Caco-2 (cell line): Measurements from ENCODE around the gene HS3ST4. TPM values are rescaled to one million over a fixed set of nuclear protein-coding genes. Genes with fewer than 3 reads are reported as not detected.

Experiments used
- BruUV-seq: library from RNA; stranded (reverse); fragments of 400-500 nt; replicated peaks from 2 replicates; lab custom pipeline; 2021; lab: Mats Ljungman, UMichigan
- CTCF ChIA-PET: fragments of 300-600 bp; sonication (Branson Sonifier 250); formaldehyde crosslinking; loops from one replicate; lab custom pipeline; 2022; ENCODE audit warnings: antibody characterized with exemption; lab: Charles Lee
- POLR2A ChIA-PET: fragments of 300-600 bp; sonication (Branson Sonifier 250); formaldehyde crosslinking; loops from one replicate; lab custom pipeline; 2022; ENCODE audit warnings: antibody characterized with exemption; lab: Charles Lee
- DNase-seq, 2 experiments: peaks; one replicate each; pipeline versions ENCODE4 v3.0.0 to v3.0.0-alpha.2; 2020 to 2022
- H3K27me3 ChIP-seq: replicated peaks from 2 replicates; pipeline ENCODE4 v1.6.0; 2011; ENCODE audit warnings: low read length; ENCODE audit not compliant: control insufficient read depth, insufficient read depth
- H3K36me3 ChIP-seq: 2 replicates; pipeline ENCODE4 v1.5.1; 2011; ENCODE audit warnings: low read length; ENCODE audit not compliant: control insufficient read depth, insufficient read depth
- H3K4me1 ChIP-seq: fragments of 250-450 bp; sonication (Bioruptor Pico); 2 replicates; pipeline ENCODE4 v1.5.1; 2020; ENCODE audit warnings: mild to moderate bottlenecking
- H3K4me3 ChIP-seq: 2 replicates; pipeline ENCODE4 v1.5.1; 2011; ENCODE audit warnings: low read depth, mild to moderate bottlenecking, control low read depth, low read length
- H3K9me3 ChIP-seq: fragments of 250-450 bp; sonication (Bioruptor Pico); 2 replicates; pipeline ENCODE4 v1.5.1; 2020; ENCODE audit warnings: mild to moderate bottlenecking, moderate library complexity
- H3K27ac Mint-ChIP-seq: one replicate; pipeline ENCODE4 v1.8.0; 2022; ENCODE audit warnings: mixed read lengths; ENCODE audit not compliant: unreplicated experiment
- H3K27me3 Mint-ChIP-seq: one replicate; pipeline ENCODE4 v1.8.0; 2022; ENCODE audit warnings: mixed read lengths; ENCODE audit not compliant: insufficient read depth, unreplicated experiment
- H3K36me3 Mint-ChIP-seq: one replicate; pipeline ENCODE4 v1.8.0; 2022; ENCODE audit warnings: mild to moderate bottlenecking, mixed read lengths; ENCODE audit not compliant: insufficient read depth, unreplicated experiment
- H3K4me1 Mint-ChIP-seq: one replicate; pipeline ENCODE4 v1.8.0; 2022; ENCODE audit warnings: low read depth, mixed read lengths; ENCODE audit not compliant: unreplicated experiment
- H3K4me3 Mint-ChIP-seq: one replicate; pipeline ENCODE4 v1.8.0; 2022; ENCODE audit warnings: mild to moderate bottlenecking, moderate library complexity, mixed read lengths; ENCODE audit not compliant: unreplicated experiment
- H3K9me3 Mint-ChIP-seq: one replicate; pipeline ENCODE4 v1.8.0; 2022; ENCODE audit warnings: mixed read lengths; ENCODE audit not compliant: unreplicated experiment
- CTCF ChIP-seq, 2 experiments: fragments of 200-600 bp in 1 of 2; IDR thresholded peaks; 1 replicate in 1 of 2; 2 replicates in 1 of 2; pipeline versions ENCODE4 v1.5.1 to v1.8.0; 2011 to 2022; ENCODE audit warnings: antibody characterized with exemption in 1 of 2, control low read depth in 1 of 2, inconsistent platforms in 1 of 2, low read depth in 1 of 2, low read length in 1 of 2, mild to moderate bottlenecking in 1 of 2, moderate library complexity in 1 of 2; ENCODE audit not compliant: insufficient read depth in 1 of 2, severe bottlenecking in 1 of 2, unreplicated experiment in 1 of 2
- intact Hi-C: fragments of 100-400 bp; cut with micrococcal nuclease; formaldehyde crosslinking; loops from one replicate; pipeline ENCODE4 v1.10.0; 2022; ENCODE audit not compliant: unreplicated experiment
- total RNA-seq: library from RNA; stranded (reverse); gene quantifications from 2 replicates; pipeline ENCODE4 v1.2.3, GENCODE V29; 2022

Gene HS3ST4
- total RNA-seq, 1 experiment from 2014 or later: 0.11 TPM

- Histone ChIP-seq H3K36me3 (no peaks in the 10 kb centered on the region), H3K27me3 (no peaks in the 10 kb centered on the region), H3K4me1 (no peaks in the 10 kb centered on the region), H3K4me3 (no peak overlapping the region), H3K9me3 (no peaks in the 10 kb centered on the region)
- H3K27ac Mint-ChIP-seq: no peak overlapping the region
- peaks cover 24% of the 10 kb centered on the region for H3K9me3 Mint-ChIP-seq
- intact Hi-C loops: no loop called here
- no peaks in the 10 kb centered on the region for H3K4me1 Mint-ChIP-seq
- TF ChIP-seq CTCF (IDR thresholded peaks at IDR 0.05; ENCODE audit: insufficient read depth in 1 of 2, low read depth in 1 of 2, low read length in 1 of 2, severe bottlenecking in 1 of 2, unreplicated experiment in 1 of 2): no peak
- DNase-seq: no peak
- ChIA-PET CTCF (no interaction called here), POLR2A (no interaction called here)
- H3K36me3 Mint-ChIP-seq: no peaks in the 10 kb centered on the region
- H3K27me3 Mint-ChIP-seq: peaks cover 4% of the 10 kb centered on the region
- no TSS peak for BruUV-seq
- no peak overlapping the region for H3K4me3 Mint-ChIP-seq
Observed at GRCh38 chr16:26016989-26017388, 325.2 kb downstream of the HS3ST4 start.

- no peaks in the 10 kb centered on the region for H3K36me3 ChIP-seq
- H3K9me3 ChIP-seq: no peaks in the 10 kb centered on the region
- H3K4me1 ChIP-seq: no peaks in the 10 kb centered on the region
- Mint-ChIP-seq H3K4me1 (no peaks in the 10 kb centered on the region), H3K4me3 (no peak overlapping the region), H3K36me3 (no peaks in the 10 kb centered on the region), H3K27ac (no peak overlapping the region), H3K27me3 (peaks cover 4% of the 10 kb centered on the region), H3K9me3 (peaks cover 15% of the 10 kb centered on the region)
- ChIA-PET CTCF (no interaction called here), POLR2A (interaction anchor here (0.6 kb wide), 1 partner anchor 638 kb away, joined by 5 read pairs; no protein-coding TSS in a partner anchor)
- BruUV-seq: no TSS peak
- DNase-seq: no peak
- no peaks in the 10 kb centered on the region for H3K27me3 ChIP-seq
- no peak overlapping the region for H3K4me3 ChIP-seq
- no peak for TF ChIP-seq CTCF (IDR thresholded peaks at IDR 0.05; ENCODE audit: insufficient read depth in 1 of 2, low read depth in 1 of 2, low read length in 1 of 2, severe bottlenecking in 1 of 2, unreplicated experiment in 1 of 2)
- intact Hi-C loops: no loop called here
Observed at GRCh38 chr16:26019381-26020242, 327.9 kb downstream of the HS3ST4 start.

GRCh38 chr16:26026709-26027450 is 335.1 kb downstream of the HS3ST4 start:
- DNase-seq: no peak
- no peaks in the 10 kb centered on the region for H3K27me3 ChIP-seq
- BruUV-seq: no TSS peak

More at GRCh38 chr16:26026709-26027450, 335.1 kb downstream of the HS3ST4 start:
- no peak for TF ChIP-seq CTCF (IDR thresholded peaks at IDR 0.05; ENCODE audit: insufficient read depth in 1 of 2, low read depth in 1 of 2, low read length in 1 of 2, severe bottlenecking in 1 of 2, unreplicated experiment in 1 of 2)
- Histone ChIP-seq H3K36me3 (no peaks in the 10 kb centered on the region), H3K4me1 (no peaks in the 10 kb centered on the region), H3K4me3 (no peak overlapping the region), H3K9me3 (no peaks in the 10 kb centered on the region)
- Mint-ChIP-seq H3K4me1 (no peaks in the 10 kb centered on the region), H3K9me3 (no peaks in the 10 kb centered on the region), H3K36me3 (no peaks in the 10 kb centered on the region), H3K4me3 (no peak overlapping the region), H3K27ac (no peak overlapping the region), H3K27me3 (peaks cover 3% of the 10 kb centered on the region)
- intact Hi-C loops: no loop called here
- ChIA-PET POLR2A (no interaction called here), CTCF (no interaction called here)
